HG03045 (cell line): ENCODE results near the gene OR2T3.
A peak's percentile ranks its signal among the peaks of the same experiment; 100 is the strongest.
"Not testable (repeated sequence)": the region's sequence is repeated elsewhere in the genome, so short reads cannot be mapped to it uniquely, and the experiment has no call there.

Experiments
- ATAC-seq: cut with Tn5 transposase; IDR thresholded peaks from one replicate; pipeline ENCODE4 v1.9.1; 2021; ENCODE audit warnings: mild to moderate bottlenecking, moderate library complexity; ENCODE audit not compliant: unreplicated experiment

OR2T3 gene

GRCh38 chr1:248473051-248473450 is at the start of gene OR2T3:
TSS of gene OR2T3 (plus strand) at chr1:248473351. CDS start at chr1:248473351, 0 bp downstream.
- not testable (repeated sequence) for ATAC-seq

GRCh38 chr1:248427526-248428191 is 45.5 kb upstream of the OR2T3 start:
- ATAC-seq, result peak; percentile 53

GRCh38 chr1:248428192-248428533 is 45.0 kb upstream of the OR2T3 start:
- ATAC-seq, result peak; percentile 90

- ATAC-seq, result not testable (repeated sequence)
Measured at GRCh38 chr1:248431683-248432082, 41.5 kb upstream of the OR2T3 start.

GRCh38 chr1:248432201-248432600 is 41.0 kb upstream of the OR2T3 start:
- peak; percentile 51 for ATAC-seq

GRCh38 chr1:248433811-248434415 is 39.2 kb upstream of the OR2T3 start:
- not testable (repeated sequence) for ATAC-seq

GRCh38 chr1:248434913-248435312 is 38.2 kb upstream of the OR2T3 start:
- ATAC-seq, result peak; percentile 46

- not testable (repeated sequence) for ATAC-seq
Measured at GRCh38 chr1:248436303-248436702, 36.8 kb upstream of the OR2T3 start.

GRCh38 chr1:248438668-248439067 is 34.5 kb upstream of the OR2T3 start:
- ATAC-seq, result not testable (repeated sequence)

- ATAC-seq, result not testable (repeated sequence)
Measured at GRCh38 chr1:248439283-248439682, 33.9 kb upstream of the OR2T3 start.

GRCh38 chr1:248442500-248443277 is 30.5 kb upstream of the OR2T3 start:
- ATAC-seq, result not testable (repeated sequence)

GRCh38 chr1:248444603-248445002 is 28.5 kb upstream of the OR2T3 start:
- not testable (repeated sequence) for ATAC-seq

GRCh38 chr1:248445399-248445798 is 27.8 kb upstream of the OR2T3 start, which contains the start of gene OR2T2:
TSS of gene OR2T2 (plus strand) at chr1:248445637. CDS start at chr1:248452798, 7,161 bp downstream.
- not testable (repeated sequence) for ATAC-seq

- ATAC-seq, result peak; percentile 64
Measured at GRCh38 chr1:248448409-248449074, 24.6 kb upstream of the OR2T3 start.

GRCh38 chr1:248449821-248450465 is 23.2 kb upstream of the OR2T3 start:
- not testable (repeated sequence) for ATAC-seq

GRCh38 chr1:248450466-248451145 is 22.5 kb upstream of the OR2T3 start:
- peak; percentile 48 for ATAC-seq

GRCh38 chr1:248453619-248454018 is 19.5 kb upstream of the OR2T3 start:
- ATAC-seq, result not testable (repeated sequence)

- ATAC-seq, result not testable (repeated sequence)
Measured at GRCh38 chr1:248455045-248455444, 18.1 kb upstream of the OR2T3 start.

- not testable (repeated sequence) for ATAC-seq
Measured at GRCh38 chr1:248456635-248457034, 16.5 kb upstream of the OR2T3 start.

- ATAC-seq, result not testable (repeated sequence)
Measured at GRCh38 chr1:248459117-248459516, 14.0 kb upstream of the OR2T3 start.
